GM12873 (cell line): ENCODE results near the gene KIF25.

ENCODE experiments used
- TF ChIP-seq, protein P1 (sequence below): IDR thresholded peaks from 2 replicates; pipeline ENCODE4 v1.5.1; 2012; ENCODE audit warnings: low read depth, mild to moderate bottlenecking, moderate library complexity, low read length, control low read depth; ENCODE audit not compliant: insufficient read depth; ENCODE audit errors: missing control alignments

Gene KIF25

DNA sequence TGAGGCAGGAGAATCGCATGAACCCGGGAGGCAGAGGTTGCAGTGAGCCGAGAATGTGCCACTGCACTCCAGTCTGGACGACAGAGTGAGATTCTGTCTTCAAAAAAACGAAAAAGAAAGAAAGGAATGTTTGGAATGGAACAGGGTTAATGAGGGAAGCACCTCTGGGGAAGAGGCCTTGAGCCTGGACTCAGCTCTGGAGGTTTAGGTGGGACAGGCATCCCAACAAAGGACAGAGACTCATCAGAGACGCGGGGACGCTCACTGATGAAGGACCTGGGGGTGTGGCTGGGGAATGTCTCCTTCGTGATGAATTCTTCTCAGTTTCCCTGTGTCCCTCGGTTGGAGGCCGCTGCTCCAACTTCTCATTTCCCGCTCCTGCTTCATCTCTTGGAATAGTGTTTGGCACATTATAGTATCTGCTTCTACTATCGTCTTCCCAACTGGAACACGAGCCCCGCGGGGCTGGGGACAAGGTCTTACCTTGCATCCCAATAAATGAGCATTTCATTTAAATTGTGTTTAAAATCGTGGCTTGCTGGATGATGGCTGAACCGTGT is 27.6 kb downstream of the KIF25 start:
- TF ChIP-seq, protein P1, sequence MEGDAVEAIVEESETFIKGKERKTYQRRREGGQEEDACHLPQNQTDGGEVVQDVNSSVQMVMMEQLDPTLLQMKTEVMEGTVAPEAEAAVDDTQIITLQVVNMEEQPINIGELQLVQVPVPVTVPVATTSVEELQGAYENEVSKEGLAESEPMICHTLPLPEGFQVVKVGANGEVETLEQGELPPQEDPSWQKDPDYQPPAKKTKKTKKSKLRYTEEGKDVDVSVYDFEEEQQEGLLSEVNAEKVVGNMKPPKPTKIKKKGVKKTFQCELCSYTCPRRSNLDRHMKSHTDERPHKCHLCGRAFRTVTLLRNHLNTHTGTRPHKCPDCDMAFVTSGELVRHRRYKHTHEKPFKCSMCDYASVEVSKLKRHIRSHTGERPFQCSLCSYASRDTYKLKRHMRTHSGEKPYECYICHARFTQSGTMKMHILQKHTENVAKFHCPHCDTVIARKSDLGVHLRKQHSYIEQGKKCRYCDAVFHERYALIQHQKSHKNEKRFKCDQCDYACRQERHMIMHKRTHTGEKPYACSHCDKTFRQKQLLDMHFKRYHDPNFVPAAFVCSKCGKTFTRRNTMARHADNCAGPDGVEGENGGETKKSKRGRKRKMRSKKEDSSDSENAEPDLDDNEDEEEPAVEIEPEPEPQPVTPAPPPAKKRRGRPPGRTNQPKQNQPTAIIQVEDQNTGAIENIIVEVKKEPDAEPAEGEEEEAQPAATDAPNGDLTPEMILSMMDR: no peak

DNA sequence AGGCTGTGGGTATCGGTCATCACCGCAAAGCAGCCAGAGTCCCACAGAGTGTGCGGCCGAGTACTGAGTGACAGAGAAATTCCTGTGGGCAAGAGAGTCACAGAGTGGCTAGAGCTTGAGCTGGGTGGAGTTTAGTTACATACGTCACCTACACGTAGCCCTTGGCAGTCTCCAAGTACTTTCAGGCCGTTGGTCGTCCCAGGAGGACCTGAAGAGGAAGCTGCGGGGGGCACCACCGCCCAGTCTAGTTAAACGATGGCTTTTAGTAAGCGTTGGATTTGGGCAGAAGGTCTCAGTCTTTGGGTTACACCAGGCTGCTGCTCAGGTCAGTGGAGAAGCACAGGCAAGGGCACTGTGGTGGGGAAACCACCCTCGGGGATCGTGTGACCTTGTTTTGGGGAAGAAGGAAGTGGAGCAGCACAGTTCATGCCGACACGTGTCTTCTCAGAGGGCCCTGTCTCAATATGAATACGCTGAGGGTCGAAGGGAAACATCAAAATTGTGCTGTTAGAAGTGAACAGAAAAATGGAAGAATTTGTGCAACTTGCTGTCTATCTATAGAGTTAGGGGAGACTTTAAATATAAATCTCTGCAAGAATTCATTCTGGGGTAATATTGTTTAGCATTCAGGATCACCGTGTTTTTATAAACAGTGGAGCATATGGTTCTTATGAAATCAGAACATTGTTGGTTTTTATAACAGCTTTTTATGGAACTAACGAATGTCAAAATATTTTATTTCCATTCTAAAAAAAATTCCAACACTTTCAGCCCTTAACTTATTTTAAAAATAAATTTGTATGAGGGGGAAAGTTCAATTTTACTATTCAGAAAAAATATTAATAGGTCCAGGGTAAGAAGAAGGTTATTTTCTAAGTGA is 28.6 kb downstream of the KIF25 start:
- TF ChIP-seq, protein P1: no peak

DNA sequence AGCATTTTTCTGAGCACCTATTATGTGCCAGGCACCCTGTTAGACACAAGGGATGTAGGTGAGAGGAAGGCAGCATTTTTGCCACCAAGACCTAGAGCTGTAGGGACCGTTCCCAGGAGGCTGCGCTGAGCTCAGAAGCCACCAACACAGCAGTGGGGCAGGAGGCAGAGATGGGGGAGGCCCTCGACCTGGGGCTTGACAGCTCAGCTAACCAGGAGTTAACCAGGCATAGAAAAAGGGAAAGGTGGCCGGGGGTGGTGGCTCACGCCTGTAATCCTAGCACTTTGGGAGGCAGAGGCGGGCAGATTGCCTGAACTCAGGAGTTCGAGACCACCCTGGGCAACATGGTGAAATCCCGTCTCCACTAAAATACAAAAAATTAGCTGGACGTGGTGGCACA is 29.5 kb downstream of the KIF25 start:
- TF ChIP-seq, protein P1: no peak

DNA sequence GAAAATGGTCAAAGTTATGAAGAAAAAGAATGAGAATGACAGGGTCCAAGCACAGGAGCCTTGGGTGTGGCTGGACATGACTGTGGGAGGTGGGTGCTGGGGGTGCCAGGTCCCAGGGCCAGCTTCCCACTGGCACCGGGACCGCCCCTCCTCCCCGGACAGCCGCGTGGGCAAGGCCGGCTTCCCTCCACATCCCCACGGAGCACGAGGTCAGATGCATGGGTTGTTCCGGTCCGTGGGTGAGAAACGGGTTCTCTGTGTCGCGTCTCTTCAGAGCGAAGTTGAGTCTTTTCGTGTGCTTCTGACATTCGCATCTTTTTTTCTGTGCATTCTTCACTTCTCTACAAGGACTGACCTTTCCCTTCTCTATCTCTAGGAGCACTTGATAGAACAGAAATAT is 30.1 kb downstream of the KIF25 start:
- TF ChIP-seq, protein P1: no peak

DNA sequence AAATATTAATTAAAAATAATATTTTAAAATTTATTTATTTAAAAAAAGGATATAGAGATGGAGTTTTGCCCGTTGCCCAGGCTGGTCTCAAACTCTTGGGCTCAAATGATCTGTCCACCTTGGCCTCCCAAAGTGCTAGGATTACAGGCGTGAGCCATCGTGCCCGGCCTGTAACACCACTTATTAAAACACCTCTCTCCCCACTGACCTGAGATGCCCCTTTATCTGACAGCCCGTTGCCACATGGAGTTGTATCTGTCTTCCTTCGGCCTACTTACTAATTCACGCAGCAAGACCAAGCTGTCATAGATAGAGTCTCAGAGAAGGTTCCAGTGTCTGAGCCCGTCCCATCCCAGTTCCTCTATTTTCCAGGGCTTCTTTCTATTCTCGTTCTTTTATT is 30.7 kb downstream of the KIF25 start:
- TF ChIP-seq, protein P1: no peak

DNA sequence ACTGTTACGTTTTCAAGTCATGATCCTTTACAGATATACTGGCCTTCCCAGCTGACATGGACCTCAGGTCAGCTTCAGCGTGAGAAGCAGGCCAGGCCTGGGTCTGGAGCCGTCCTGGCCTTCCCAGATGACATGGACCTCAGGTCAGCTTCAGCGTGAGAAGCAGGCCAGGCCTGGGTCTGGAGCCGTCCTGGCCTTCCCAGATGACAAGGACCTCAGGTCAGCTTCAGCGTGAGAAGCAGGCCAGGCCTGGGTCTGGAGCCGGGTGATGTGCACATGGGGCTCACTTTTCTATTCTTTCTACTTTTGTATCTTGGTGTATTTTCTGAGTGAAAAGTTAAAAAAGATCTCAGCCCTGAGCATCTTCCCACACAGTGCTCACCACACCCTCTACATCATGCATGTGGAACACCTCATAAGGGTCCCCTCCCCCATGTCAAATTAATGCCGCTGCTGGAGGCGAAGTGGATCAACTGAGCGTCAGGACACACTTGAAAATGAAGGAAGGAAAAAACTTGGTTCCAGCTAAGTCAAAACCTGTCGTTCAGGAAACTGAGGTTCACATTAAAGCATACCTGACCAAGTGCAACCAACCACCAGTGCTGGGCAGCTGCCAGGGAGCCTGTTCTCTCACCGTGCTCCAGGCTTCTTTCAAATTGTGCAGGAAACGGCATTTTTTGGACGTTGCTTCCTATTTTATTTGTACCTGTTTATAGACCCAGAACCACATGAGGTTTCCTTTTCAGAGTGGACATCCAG is 32.2 kb downstream of the KIF25 start:
- TF ChIP-seq, protein P1: no peak

DNA sequence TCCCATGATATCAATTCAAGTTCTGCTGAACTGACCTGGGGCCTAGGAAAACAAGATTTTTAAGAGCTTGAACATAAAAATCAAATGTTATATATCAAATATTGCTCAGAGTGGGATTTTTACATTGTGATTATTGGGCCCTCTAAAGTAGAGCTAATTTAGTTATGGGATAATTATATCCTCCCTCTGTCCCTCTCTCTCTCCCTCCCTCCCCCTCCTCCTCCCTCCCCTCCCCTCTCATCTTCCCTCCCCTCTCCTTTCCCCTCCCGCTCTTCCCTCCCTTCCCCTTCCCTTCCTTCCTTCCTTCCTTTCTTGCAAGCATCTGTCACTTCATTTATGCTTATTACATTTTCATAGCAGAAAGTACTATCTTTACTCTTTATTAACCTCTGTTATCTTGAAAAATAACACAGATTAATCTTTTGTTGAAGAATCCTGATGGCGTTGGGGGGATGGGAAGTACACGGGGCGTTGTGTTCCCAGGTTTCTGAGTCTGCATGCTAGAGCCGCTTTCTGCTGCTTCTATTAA is 32.8 kb downstream of the KIF25 start:
- TF ChIP-seq, protein P1: no peak
